Neural cell (in vitro differentiated cells): ENCODE measurements around the gene AHSG. TPM values are rescaled to one million over a fixed set of nuclear protein-coding genes. Genes with fewer than 3 reads are reported as not detected.

Experiments used
- H2AFZ ChIP-seq: fragments of 200-600, 300-800 bp; sonication (generic), shearing (Covaris generic); 2 replicates; pipeline ENCODE4 v1.6.0; 2014; ENCODE audit warnings: low read depth, mild to moderate bottlenecking, antibody characterized with exemption, low read length, moderate library complexity
- H3F3A ChIP-seq: fragments of 200-600 bp; shearing (Covaris generic); 2 replicates; pipeline ENCODE4 v1.6.1; 2016; ENCODE audit warnings: mild to moderate bottlenecking, moderate library complexity, mixed read lengths, antibody characterized with exemption, low read length; ENCODE audit not compliant: insufficient read depth, poor library complexity, severe bottlenecking
- H3K27ac ChIP-seq: fragments of 200-600, 300-800 bp; sonication (generic), shearing (Covaris generic); 2 replicates; pipeline ENCODE4 v1.5.1; 2014; ENCODE audit warnings: mild to moderate bottlenecking, low read length, moderate library complexity
- H3K27me3 ChIP-seq: fragments of 300-800, 200-600 bp; sonication (generic), shearing (Covaris generic); 2 replicates; pipeline ENCODE4 v1.6.0; 2014; ENCODE audit warnings: mild to moderate bottlenecking, low read depth, low read length, moderate library complexity; ENCODE audit not compliant: insufficient read depth
- H3K36me3 ChIP-seq: fragments of 300-800, 200-600 bp; sonication (generic), shearing (Covaris generic); 2 replicates; pipeline ENCODE4 v1.5.1; 2014; ENCODE audit warnings: mild to moderate bottlenecking, antibody characterized with exemption, low read length, moderate library complexity; ENCODE audit not compliant: insufficient read depth
- H3K4me2 ChIP-seq: fragments of 300-800, 200-600 bp; sonication (generic), shearing (Covaris generic); 2 replicates; pipeline ENCODE4 v1.6.0; 2014; ENCODE audit warnings: mild to moderate bottlenecking, low read length
- H3K4me3 ChIP-seq: fragments of 300-800, 200-600 bp; sonication (generic), shearing (Covaris generic); 2 replicates; pipeline ENCODE4 v1.5.1; 2014; ENCODE audit warnings: mild to moderate bottlenecking, low read length, moderate library complexity
- H3K79me2 ChIP-seq: fragments of 200-600 bp; shearing (Covaris generic); replicated peaks from 2 replicates; pipeline ENCODE4 v1.6.0; 2014; ENCODE audit warnings: mild to moderate bottlenecking, low read length, moderate library complexity; ENCODE audit not compliant: insufficient read depth
- H3K9ac ChIP-seq: fragments of 300-800, 200-600 bp; sonication (generic), shearing (Covaris generic); 2 replicates; pipeline ENCODE4 v1.6.1; 2016; ENCODE audit warnings: mild to moderate bottlenecking, low read length, mixed read lengths
- H3K9me2 ChIP-seq: fragments of 200-600 bp; shearing (Covaris generic); 2 replicates; pipeline ENCODE4 v1.6.1; 2016; ENCODE audit warnings: mild to moderate bottlenecking, low read length, mixed read lengths; ENCODE audit not compliant: insufficient read depth
- H3K9me3 ChIP-seq: fragments of 200-600, 300-800 bp; sonication (generic), shearing (Covaris generic); 2 replicates; pipeline ENCODE4 v1.6.1; 2016; ENCODE audit warnings: mild to moderate bottlenecking, mixed run types, low read length, moderate library complexity, mixed read lengths
- H4K20me1 ChIP-seq: fragments of 200-600 bp; shearing (Covaris generic); 2 replicates; pipeline ENCODE4 v1.6.1; 2016; ENCODE audit warnings: mild to moderate bottlenecking, mixed run types; ENCODE audit not compliant: insufficient read depth
- CTCF ChIP-seq: fragments of 450-650 bp; IDR thresholded peaks from 2 replicates; pipeline ENCODE4 v1.5.1; 2014; ENCODE audit warnings: antibody characterized with exemption, mild to moderate bottlenecking, moderate library complexity; ENCODE audit not compliant: poor library complexity, severe bottlenecking
- EP300 ChIP-seq: fragments of 450-650 bp; conservative IDR thresholded peaks from 2 replicates; pipeline ENCODE4 v1.6.1; 2014; ENCODE audit warnings: antibody characterized with exemption, mild to moderate bottlenecking, moderate library complexity; ENCODE audit not compliant: poor library complexity, severe bottlenecking
- EZH2 ChIP-seq: fragments of 200-600, 300-800 bp; shearing (Covaris generic), sonication (generic); IDR thresholded peaks from 2 replicates; pipeline ENCODE4 v1.6.1; 2014; ENCODE audit warnings: antibody characterized with exemption, low read length, borderline replicate concordance, mild to moderate bottlenecking; ENCODE audit not compliant: insufficient read depth, poor library complexity, severe bottlenecking
- MXI1 ChIP-seq: fragments of 450-650 bp; conservative IDR thresholded peaks from 2 replicates; pipeline ENCODE4 v1.6.1; 2014; ENCODE audit warnings: antibody characterized with exemption, mild to moderate bottlenecking; ENCODE audit not compliant: poor library complexity, severe bottlenecking
- POLR2AphosphoS5 ChIP-seq: IDR thresholded peaks from 2 replicates; pipeline ENCODE4 v1.6.1; 2012
- RAD21 ChIP-seq: fragments of 450-650 bp; conservative IDR thresholded peaks from 2 replicates; pipeline ENCODE4 v1.6.1; 2014; ENCODE audit warnings: antibody characterized with exemption, mild to moderate bottlenecking, moderate library complexity
- REST ChIP-seq: IDR thresholded peaks from 2 replicates; pipeline ENCODE4 v1.6.1; 2012; ENCODE audit warnings: borderline replicate concordance
- SMC3 ChIP-seq: fragments of 450-650 bp; conservative IDR thresholded peaks from 2 replicates; pipeline ENCODE4 v1.6.1; 2014; ENCODE audit warnings: antibody characterized with exemption, mild to moderate bottlenecking, moderate library complexity; ENCODE audit not compliant: poor library complexity
- TAF1 ChIP-seq: IDR thresholded peaks from 2 replicates; pipeline ENCODE4 v1.6.1; 2012; ENCODE audit warnings: low read depth
- polyA plus RNA-seq: library from polyadenylated mRNA; depleted of rRNA; stranded (reverse); fragments of >200 nt; gene quantifications from 2 replicates; pipeline ENCODE4 v1.2.3, GENCODE V29; 2014

Gene AHSG
- polyA plus RNA-seq, 1 donor from 2014 or later = 0.40 TPM

GRCh38 chr3:186648851-186649250, 36.0 kb downstream of the AHSG start:
- no peak overlapping the region for H3K4me3 ChIP-seq
- H3K9ac ChIP-seq = no peak overlapping the region
- H3K79me2 ChIP-seq = no peaks in the 10 kb centered on the region
- no peak for TF ChIP-seq CTCF
- TF ChIP-seq MXI1 = no peak
- TF ChIP-seq REST = no peak
- no peak for TF ChIP-seq TAF1
- TF ChIP-seq RAD21 = no peak
- no peak for TF ChIP-seq EZH2
- no peak for TF ChIP-seq POLR2AphosphoS5
- no peak for TF ChIP-seq SMC3
- no peak for TF ChIP-seq EP300
- H3K27me3 ChIP-seq = no peaks in the 10 kb centered on the region
- H3K27ac ChIP-seq = no peak overlapping the region
- H3K9me2 ChIP-seq = no peaks in the 10 kb centered on the region
- no peak overlapping the region for H2AFZ ChIP-seq
- no peaks in the 10 kb centered on the region for H3K9me3 ChIP-seq
- no peaks in the 10 kb centered on the region for H3K36me3 ChIP-seq
- H3F3A ChIP-seq = no peaks in the 10 kb centered on the region
- no peak overlapping the region for H3K4me2 ChIP-seq
- H4K20me1 ChIP-seq = no peaks in the 10 kb centered on the region

- no peaks in the 10 kb centered on the region for H3K79me2 ChIP-seq
- H3K9ac ChIP-seq = no peak overlapping the region
- H3K9me3 ChIP-seq = no peaks in the 10 kb centered on the region
- H3K27me3 ChIP-seq = no peaks in the 10 kb centered on the region
- no peak overlapping the region for H2AFZ ChIP-seq
- no peaks in the 10 kb centered on the region for H3K9me2 ChIP-seq
- H3K27ac ChIP-seq = no peak overlapping the region
- no peaks in the 10 kb centered on the region for H3F3A ChIP-seq
- H4K20me1 ChIP-seq = no peaks in the 10 kb centered on the region
- no peaks in the 10 kb centered on the region for H3K36me3 ChIP-seq
- no peak overlapping the region for H3K4me3 ChIP-seq
- no peak for TF ChIP-seq SMC3
- TF ChIP-seq RAD21 = no peak
- no peak for TF ChIP-seq TAF1
- no peak for TF ChIP-seq REST
- no peak for TF ChIP-seq EZH2
- no peak overlapping the region for H3K4me2 ChIP-seq
Measured at GRCh38 chr3:186651678-186652215, 38.9 kb downstream of the AHSG start.
